H9 (cell line): ENCODE results near the gene STK38. TPM values are rescaled to one million over a fixed set of nuclear protein-coding genes. Genes with fewer than 3 reads are reported as not detected.

Experiments used
- DNase-seq: peaks from one replicate; pipeline ENCODE4 v3.0.0-alpha.2; 2017
- H2AFZ ChIP-seq: one replicate; pipeline ENCODE4 v1.6.1; 2013; ENCODE audit warnings: mild to moderate bottlenecking, low read length, control low read depth, moderate library complexity
- H2AK5ac ChIP-seq: 2 replicates; pipeline ENCODE4 v1.6.1; 2013; ENCODE audit warnings: low read length, control low read depth, mixed read lengths; ENCODE audit not compliant: insufficient read length
- H2BK120ac ChIP-seq: one replicate; pipeline ENCODE4 v1.6.1; 2013; ENCODE audit warnings: low read depth, mild to moderate bottlenecking, low read length, control low read depth, inconsistent platforms; ENCODE audit not compliant: poor library complexity, severe bottlenecking
- H2BK12ac ChIP-seq: 2 replicates; pipeline ENCODE4 v1.6.1; 2013; ENCODE audit warnings: low read length, control low read depth, mixed read lengths, low read depth; ENCODE audit not compliant: insufficient read length
- H2BK15ac ChIP-seq: 2 replicates; pipeline ENCODE4 v1.6.1; 2013; ENCODE audit warnings: low read depth, low read length, control low read depth
- H2BK20ac ChIP-seq: one replicate; pipeline ENCODE4 v1.6.1; 2013; ENCODE audit warnings: low read depth, mild to moderate bottlenecking, low read length, control low read depth, inconsistent platforms; ENCODE audit not compliant: poor library complexity, severe bottlenecking
- H2BK5ac ChIP-seq: 2 replicates; pipeline ENCODE4 v1.6.1; 2013; ENCODE audit warnings: low read length, control low read depth, mixed read lengths; ENCODE audit not compliant: insufficient read length
- H3K14ac ChIP-seq: 2 replicates; pipeline ENCODE4 v1.6.1; 2013; ENCODE audit warnings: low read length, control low read depth; ENCODE audit not compliant: insufficient read depth
- H3K18ac ChIP-seq: 2 replicates; pipeline ENCODE4 v1.6.1; 2013; ENCODE audit warnings: low read depth, mild to moderate bottlenecking, mixed read lengths, low read length, control low read depth; ENCODE audit not compliant: insufficient read length
- H3K23ac ChIP-seq: 2 replicates; pipeline ENCODE4 v1.6.1; 2013; ENCODE audit warnings: low read length, control low read depth, mixed read lengths, low read depth; ENCODE audit not compliant: insufficient read length
- H3K23me2 ChIP-seq: 2 replicates; pipeline ENCODE4 v1.6.1; 2013; ENCODE audit warnings: low read depth, mild to moderate bottlenecking, mixed read lengths, low read length, control low read depth; ENCODE audit not compliant: insufficient read length, poor library complexity, severe bottlenecking
- H3K27ac ChIP-seq: 2 replicates; pipeline ENCODE4 v1.5.1; 2013; ENCODE audit warnings: low read length, control low read depth, mixed read lengths, low read depth; ENCODE audit not compliant: insufficient read length
- H3K27me3 ChIP-seq: 2 replicates; pipeline ENCODE4 v1.6.1; 2013; ENCODE audit warnings: low read length, control low read depth, inconsistent platforms; ENCODE audit not compliant: insufficient read depth
- H3K4ac ChIP-seq: 2 replicates; pipeline ENCODE4 v1.6.1; 2013; ENCODE audit warnings: low read depth, mild to moderate bottlenecking, control low read depth, inconsistent platforms, low read length, moderate library complexity
- H3K4me1 ChIP-seq: 2 replicates; pipeline ENCODE4 v1.6.1; 2013; ENCODE audit warnings: low read length, control low read depth, inconsistent platforms; ENCODE audit not compliant: insufficient read depth
- H3K4me2 ChIP-seq: 2 replicates; pipeline ENCODE4 v1.6.1; 2013; ENCODE audit warnings: low read length, control low read depth, mixed read lengths; ENCODE audit not compliant: insufficient read length, insufficient read depth
- H3K56ac ChIP-seq: 2 replicates; pipeline ENCODE4 v1.6.1; 2013; ENCODE audit warnings: low read depth, mild to moderate bottlenecking, mixed read lengths, low read length, control low read depth; ENCODE audit not compliant: insufficient read length
- H3K79me1 ChIP-seq: 2 replicates; pipeline ENCODE4 v1.6.1; 2013; ENCODE audit warnings: low read depth, mild to moderate bottlenecking, moderate library complexity, low read length, control low read depth, inconsistent platforms; ENCODE audit not compliant: insufficient read depth, poor library complexity, severe bottlenecking
- H3K79me2 ChIP-seq: 2 replicates; pipeline ENCODE4 v1.6.1; 2013; ENCODE audit warnings: low read length, control low read depth, inconsistent platforms; ENCODE audit not compliant: insufficient read depth
- H3K9ac ChIP-seq: 2 replicates; pipeline ENCODE4 v1.6.1; 2013; ENCODE audit warnings: low read length, control low read depth, mixed read lengths; ENCODE audit not compliant: insufficient read length; ENCODE audit errors: extremely low read depth
- H3K9me3 ChIP-seq: one replicate; pipeline ENCODE4 v1.6.1; 2013; ENCODE audit warnings: low read depth, low read length, inconsistent platforms; ENCODE audit not compliant: control insufficient read depth
- H3T11ph ChIP-seq: one replicate; pipeline ENCODE4 v1.6.1; 2013; ENCODE audit warnings: mild to moderate bottlenecking, low read length, control low read depth, inconsistent platforms
- H4K20me1 ChIP-seq: one replicate; pipeline ENCODE4 v1.6.1; 2013; ENCODE audit not compliant: control insufficient read depth, insufficient read length, insufficient read depth
- H4K5ac ChIP-seq: 2 replicates; pipeline ENCODE4 v1.6.1; 2013; ENCODE audit warnings: low read depth, mild to moderate bottlenecking, mixed read lengths, low read length, control low read depth; ENCODE audit not compliant: insufficient read length
- H4K8ac ChIP-seq: replicated peaks from 2 replicates; pipeline ENCODE4 v1.6.1; 2013; ENCODE audit warnings: low read length, control low read depth, mixed read lengths, low read depth; ENCODE audit not compliant: insufficient read length
- H4K91ac ChIP-seq: 2 replicates; pipeline ENCODE4 v1.6.1; 2013; ENCODE audit warnings: low read depth, mild to moderate bottlenecking, moderate library complexity, mixed read lengths, low read length, control low read depth; ENCODE audit not compliant: insufficient read length
- H3K27ac Mint-ChIP-seq, 3 experiments: 2 replicates in 2 of 3; 3 replicates in 1 of 3; pipeline ENCODE4 v1.8.0; 2020 to 2021; ENCODE audit warnings: mixed read lengths in 3 of 3, mild to moderate bottlenecking in 1 of 3, moderate library complexity in 1 of 3
- H3K27me3 Mint-ChIP-seq: 2 replicates; pipeline ENCODE4 v1.8.0; 2021; ENCODE audit warnings: low read depth, mild to moderate bottlenecking, moderate library complexity, mixed read lengths
- H3K36me3 Mint-ChIP-seq, 3 experiments: 2 replicates in 2 of 3; 3 replicates in 1 of 3; pipeline ENCODE4 v1.8.0; 2020 to 2021; ENCODE audit warnings: low read depth in 3 of 3, mixed read lengths in 3 of 3; ENCODE audit not compliant: insufficient read depth in 1 of 3
- H3K4me1 Mint-ChIP-seq, 2 experiments: 2 replicates each; pipeline ENCODE4 v1.8.0; 2020; ENCODE audit warnings: mixed read lengths in 2 of 2
- H3K4me3 Mint-ChIP-seq, 2 experiments: 2 replicates in 1 of 2; 3 replicates in 1 of 2; pipeline ENCODE4 v1.8.0; 2020 to 2021; ENCODE audit warnings: mild to moderate bottlenecking in 2 of 2, mixed read lengths in 2 of 2, moderate library complexity in 1 of 2
- H3K9me3 Mint-ChIP-seq, 2 experiments: 2 replicates in 1 of 2; 3 replicates in 1 of 2; pipeline ENCODE4 v1.8.0; 2020; ENCODE audit warnings: mild to moderate bottlenecking in 2 of 2, mixed read lengths in 2 of 2, moderate library complexity in 1 of 2
- CTCF ChIP-seq: fragments of 200-600 bp; sonication (generic); conservative IDR thresholded peaks from 3 replicates; pipeline ENCODE4 v1.8.0; 2021; ENCODE audit warnings: antibody characterized with exemption, mild to moderate bottlenecking
- WGBS: extraction: QIAGEN DNeasy Blood & Tissue Kit; methylation state at CpG from one replicate; pipeline ENCODE4 v1.1.7; 2013; ENCODE audit warnings: missing lambda C conversion rate, low lambda C conversion rate, mixed read lengths; ENCODE audit not compliant: insufficient read length; ENCODE audit errors: extremely low coverage; 5-methylcytosine and 5-hydroxymethylcytosine counted together
- total RNA-seq: library from RNA; stranded (reverse); gene quantifications from 2 replicates; pipeline ENCODE4 v1.2.1, GENCODE V29; 2021

Gene STK38
- total RNA-seq, 1 experiment from 2014 or later, result 17.5 TPM

DNA sequence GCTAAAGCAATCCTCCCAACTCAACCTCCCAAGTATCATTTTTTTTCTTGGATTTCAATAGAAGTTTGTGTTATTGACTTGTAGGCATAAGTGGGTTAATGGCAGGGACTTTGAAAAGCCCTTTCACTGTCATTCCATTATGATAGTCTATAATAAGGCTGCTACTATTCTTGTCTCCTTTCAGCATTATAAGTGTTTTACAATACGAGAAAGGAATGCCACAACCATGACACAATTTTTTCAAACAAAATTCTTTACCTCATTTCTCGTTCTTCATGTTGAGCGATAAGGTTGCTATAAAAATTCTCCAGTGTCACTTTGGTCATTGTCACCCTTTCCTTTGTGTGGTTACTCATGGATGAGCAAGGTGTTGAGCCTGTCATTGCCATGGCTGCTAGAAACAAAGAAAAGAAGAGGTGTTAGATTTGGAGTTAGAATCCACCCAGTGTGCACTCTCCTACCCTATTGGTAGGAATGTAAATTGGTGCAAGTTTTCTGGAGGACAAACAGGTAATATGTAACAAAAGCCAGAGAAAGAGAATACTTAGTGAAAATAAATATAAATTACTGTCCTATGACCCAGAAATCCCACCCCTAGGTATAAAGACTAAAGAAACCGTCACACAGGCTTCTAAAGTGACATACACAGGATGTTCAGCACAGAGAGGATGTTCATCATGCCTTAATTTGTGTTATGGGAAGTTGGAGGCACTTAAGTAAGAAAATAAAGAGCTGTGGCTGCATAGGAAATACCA, 7.3 kb downstream of the STK38 start:
- Histone ChIP-seq H2BK120ac (no peak overlapping the region), H3K4me1 (no peaks in the 10 kb centered on the region), H3K27me3 (no peaks in the 10 kb centered on the region), H2BK20ac (no peak overlapping the region), H3K14ac (no peak overlapping the region), H3K56ac (no peak overlapping the region), H3K23ac (no peak overlapping the region), H2AFZ (no peak overlapping the region), H3K4ac (no peak overlapping the region), H3K23me2 (no peaks in the 10 kb centered on the region), H3K18ac (no peak overlapping the region), H3T11ph (no peak overlapping the region), H2BK15ac (no peak overlapping the region), H3K4me2 (no peak overlapping the region), H4K20me1 (no peaks in the 10 kb centered on the region), H4K8ac (no peak overlapping the region), H4K91ac (no peak overlapping the region), H2BK5ac (no peak overlapping the region), H2BK12ac (no peak overlapping the region), H4K5ac (no peak overlapping the region), H3K9ac (no peak overlapping the region), H3K27ac (no peak overlapping the region), H3K79me1 (no peaks in the 10 kb centered on the region), H2AK5ac (no peak overlapping the region), H3K79me2 (peaks cover 2% of the 10 kb centered on the region; the same call in 1 of the 2 replicates), H3K9me3 (no peaks in the 10 kb centered on the region)
- H3K4me1 Mint-ChIP-seq, result peaks cover 0 to 2% of the 10 kb centered on the region in 2 experiments; a peak in 1 of 4 replicates
- no CpG with 5 or more reads among the region's 4 CpGs for WGBS
- H3K36me3 Mint-ChIP-seq, result peaks cover 31 to 59% (median 54%) of the 10 kb centered on the region in 3 experiments
- no peaks in the 10 kb centered on the region; a peak in 2 of 5 replicates for H3K9me3 Mint-ChIP-seq
- no peaks in the 10 kb centered on the region for H3K27me3 Mint-ChIP-seq
- no peak for DNase-seq
- H3K4me3 Mint-ChIP-seq, result no peak overlapping the region
- TF ChIP-seq CTCF, result no peak; the same call in 2 of the 3 replicates
- no peak overlapping the region for H3K27ac Mint-ChIP-seq
